ENCODE measurements around the gene PRMT1. TPM values are rescaled to one million over a fixed set of nuclear protein-coding genes. Genes with fewer than 3 reads are reported as not detected.
A peak's percentile ranks its signal among the peaks of the same experiment; 100 is the strongest.
"Not testable (repeated sequence)": the region's sequence is repeated elsewhere in the genome, so short reads cannot be mapped to it uniquely, and the experiment has no call there.

The PRMT1 gene
- total RNA-seq (121 TPM), polyA plus RNA-seq (215 TPM)

- Histone ChIP-seq H3K4me1 (ENCODE audit: insufficient read depth) (no peaks in the 10 kb centered on the region), H3K27ac (ENCODE audit: low read depth) (peak within 1 kb of the TSS; percentile 83), H3K36me3 (ENCODE audit: insufficient read depth) (no peaks in the 10 kb centered on the region), H3K4me3 (ENCODE audit: low read depth, low read length) (peak within 1 kb of the TSS; percentile 94)
- DNase-seq (ENCODE audit: extremely low spot score) = no peak
- under 1% methylated on average over 57 of the region's 57 CpGs for WGBS
These were observed at the start of gene PRMT1 for GRCh38 chr19:49677231-49677900. TSS of gene PRMT1 (plus strand) at chr19:49677271. CDS start at chr19:49677281, 10 bp downstream.

- no peaks in the 10 kb centered on the region for H3K36me3 ChIP-seq (ENCODE audit: insufficient read depth)
- no peak overlapping the region for H3K27ac ChIP-seq (ENCODE audit: low read depth)
- no peak for DNase-seq (ENCODE audit: extremely low spot score)
- H3K4me3 ChIP-seq (ENCODE audit: low read depth, low read length) = no peak overlapping the region
- H3K4me1 ChIP-seq (ENCODE audit: insufficient read depth) = no peaks in the 10 kb centered on the region
- WGBS = 86% methylated on average over 9 of the region's 9 CpGs
These were observed 47.4 kb upstream of the PRMT1 start for GRCh38 chr19:49629659-49630058.

- Histone ChIP-seq H3K4me1 (ENCODE audit: insufficient read depth) (no peaks in the 10 kb centered on the region), H3K27ac (ENCODE audit: low read depth) (no peak overlapping the region), H3K36me3 (ENCODE audit: insufficient read depth) (no peaks in the 10 kb centered on the region), H3K4me3 (ENCODE audit: low read depth, low read length) (no peak overlapping the region)
- 25% methylated on average over 9 of the region's 9 CpGs for WGBS
- no peak for DNase-seq (ENCODE audit: extremely low spot score)
These were observed 46.0 kb upstream of the PRMT1 start for GRCh38 chr19:49631014-49631588.

- Histone ChIP-seq H3K4me1 (ENCODE audit: insufficient read depth) (no peaks in the 10 kb centered on the region), H3K4me3 (ENCODE audit: low read depth, low read length) (no peak overlapping the region), H3K27ac (ENCODE audit: low read depth) (no peak overlapping the region), H3K36me3 (ENCODE audit: insufficient read depth) (no peaks in the 10 kb centered on the region)
- WGBS = 85% methylated on average over 19 of the region's 19 CpGs
- no peak for DNase-seq (ENCODE audit: extremely low spot score)
These were observed 45.4 kb upstream of the PRMT1 start for GRCh38 chr19:49631610-49632192.

- Histone ChIP-seq H3K27ac (ENCODE audit: low read depth) (no peak overlapping the region), H3K36me3 (ENCODE audit: insufficient read depth) (no peaks in the 10 kb centered on the region), H3K4me1 (ENCODE audit: insufficient read depth) (no peaks in the 10 kb centered on the region), H3K4me3 (ENCODE audit: low read depth, low read length) (no peak overlapping the region)
- 88% methylated on average over 5 of the region's 5 CpGs for WGBS
- no peak for DNase-seq (ENCODE audit: extremely low spot score)
These were observed 44.5 kb upstream of the PRMT1 start for GRCh38 chr19:49632576-49632975.

- WGBS = 70% methylated on average over 9 of the region's 9 CpGs
- not testable (repeated sequence) for DNase-seq (ENCODE audit: extremely low spot score); H3K4me1 ChIP-seq (ENCODE audit: insufficient read depth); H3K4me3 ChIP-seq (ENCODE audit: low read depth, low read length); H3K27ac ChIP-seq (ENCODE audit: low read depth); H3K36me3 ChIP-seq (ENCODE audit: insufficient read depth)
These were observed 43.8 kb upstream of the PRMT1 start for GRCh38 chr19:49633273-49633672.

- H3K36me3 ChIP-seq (ENCODE audit: insufficient read depth) = no peaks in the 10 kb centered on the region
- H3K27ac ChIP-seq (ENCODE audit: low read depth) = no peak overlapping the region
- no peak overlapping the region for H3K4me3 ChIP-seq (ENCODE audit: low read depth, low read length)
- H3K4me1 ChIP-seq (ENCODE audit: insufficient read depth) = no peaks in the 10 kb centered on the region
- WGBS = 48% methylated on average over 24 of the region's 24 CpGs
- no peak for DNase-seq (ENCODE audit: extremely low spot score)
These were observed 41.4 kb upstream of the PRMT1 start for GRCh38 chr19:49635530-49636232.

GRCh38 chr19:49636233-49636932, 40.7 kb upstream of the PRMT1 start:
- 78% methylated on average over 30 of the region's 30 CpGs for WGBS
- no peak overlapping the region for H3K27ac ChIP-seq (ENCODE audit: low read depth)

GRCh38 chr19:49637821-49638738, 39.0 kb upstream of the PRMT1 start:
- peak overlapping the region; percentile 30 for H3K4me3 ChIP-seq (ENCODE audit: low read depth, low read length)
- H3K36me3 ChIP-seq (ENCODE audit: insufficient read depth) = no peaks in the 10 kb centered on the region
- WGBS = 7% methylated on average over 19 of the region's 19 CpGs
- no peaks in the 10 kb centered on the region for H3K4me1 ChIP-seq (ENCODE audit: insufficient read depth)
- DNase-seq (ENCODE audit: extremely low spot score) = no peak
- H3K27ac ChIP-seq (ENCODE audit: low read depth) = peak overlapping the region; percentile 45

More at GRCh38 chr19:49636233-49636932, 40.7 kb upstream of the PRMT1 start:
- no peak overlapping the region for H3K4me3 ChIP-seq (ENCODE audit: low read depth, low read length)
- H3K36me3 ChIP-seq (ENCODE audit: insufficient read depth) = no peaks in the 10 kb centered on the region
- DNase-seq (ENCODE audit: extremely low spot score) = no peak
- no peaks in the 10 kb centered on the region for H3K4me1 ChIP-seq (ENCODE audit: insufficient read depth)

- no peaks in the 10 kb centered on the region for H3K4me1 ChIP-seq (ENCODE audit: insufficient read depth)
- WGBS = 3% methylated on average over 31 of the region's 31 CpGs
- peak overlapping the region; percentile 60 for H3K4me3 ChIP-seq (ENCODE audit: low read depth, low read length)
- DNase-seq (ENCODE audit: extremely low spot score) = no peak
- no peaks in the 10 kb centered on the region for H3K36me3 ChIP-seq (ENCODE audit: insufficient read depth)
- peak overlapping the region; percentile 86 for H3K27ac ChIP-seq (ENCODE audit: low read depth)
These were observed 37.5 kb upstream of the PRMT1 start for GRCh38 chr19:49639401-49640112.

- WGBS = under 1% methylated on average over 51 of the region's 51 CpGs
- peak within 1 kb of the TSS; percentile 60 for H3K4me3 ChIP-seq (ENCODE audit: low read depth, low read length)
- no peaks in the 10 kb centered on the region for H3K36me3 ChIP-seq (ENCODE audit: insufficient read depth)
- DNase-seq (ENCODE audit: extremely low spot score) = peak; percentile 99
- no peaks in the 10 kb centered on the region for H3K4me1 ChIP-seq (ENCODE audit: insufficient read depth)
- peak within 1 kb of the TSS; percentile 100 for H3K27ac ChIP-seq (ENCODE audit: low read depth)
These were observed 36.8 kb upstream of the PRMT1 start, which contains the start of gene RRAS for GRCh38 chr19:49640113-49640898. TSS of gene RRAS (minus strand) at chr19:49640143. CDS start at chr19:49640098, 45 bp downstream.

All from urinary bladder (tissue), 4 donors.